Activated CD4-positive, CD25-positive, alpha-beta regulatory T cell treated with anti-CD3 and anti-CD28 coated beads, Interleukin-2, amount 50 U/mL, for 72 hours (primary cell): ENCODE results near the gene SRPK3.
"Not testable (repeated sequence)": the region's sequence is repeated elsewhere in the genome, so short reads cannot be mapped to it uniquely, and the experiment has no call there.

Experiments used
- DNase-seq: peaks from one replicate; pipeline ENCODE4 v3.0.0; 2021

SRPK3 gene

GRCh38 chrX:153746359-153746758 is 34.5 kb upstream of the SRPK3 start:
- no peak for DNase-seq

- DNase-seq = not testable (repeated sequence)
These were observed 33.9 kb upstream of the SRPK3 start for GRCh38 chrX:153746991-153747390.

GRCh38 chrX:153749017-153749416 is 31.8 kb upstream of the SRPK3 start:
- not testable (repeated sequence) for DNase-seq

GRCh38 chrX:153750127-153750774 is 30.6 kb upstream of the SRPK3 start:
- no peak for DNase-seq

GRCh38 chrX:153755136-153755535 is 25.7 kb upstream of the SRPK3 start:
- DNase-seq = no peak

- DNase-seq = no peak
These were observed 19.0 kb upstream of the SRPK3 start for GRCh38 chrX:153761863-153762262.

- no peak for DNase-seq
These were observed 18.1 kb upstream of the SRPK3 start for GRCh38 chrX:153762626-153763173.

- peak; percentile 28 for DNase-seq
These were observed 17.4 kb upstream of the SRPK3 start for GRCh38 chrX:153763298-153763932.

GRCh38 chrX:153763989-153764755 is 16.7 kb upstream of the SRPK3 start, which contains the start of gene PLXNB3:
PLXNB3 (plus strand) TSS chrX:153764249; CDS start chrX:153765536, 1,287 bp downstream.
- peak; percentile 84 for DNase-seq

- no peak for DNase-seq
These were observed 16.1 kb upstream of the SRPK3 start for GRCh38 chrX:153764786-153765137.

- peak; percentile 31 for DNase-seq
These were observed 15.4 kb upstream of the SRPK3 start for GRCh38 chrX:153765138-153766079.

GRCh38 chrX:153766098-153766817 is 14.6 kb upstream of the SRPK3 start:
- DNase-seq = peak; percentile 29

GRCh38 chrX:153766871-153767673 is 13.8 kb upstream of the SRPK3 start:
- peak; percentile 27 for DNase-seq

- peak; percentile 27 for DNase-seq
These were observed 13.2 kb upstream of the SRPK3 start for GRCh38 chrX:153767674-153768055.

GRCh38 chrX:153768311-153769157 is 12.3 kb upstream of the SRPK3 start:
- DNase-seq = peak; percentile 27

GRCh38 chrX:153769158-153769864 is 11.5 kb upstream of the SRPK3 start:
- DNase-seq = peak; percentile 25

- peak; percentile 25 for DNase-seq
These were observed 10.8 kb upstream of the SRPK3 start for GRCh38 chrX:153769865-153770600.

- no peak for DNase-seq
These were observed 10.0 kb upstream of the SRPK3 start for GRCh38 chrX:153770601-153771414.
